OCI-LY7 (cell line): Measurements from ENCODE around the gene TAL1. TPM values are rescaled to one million over a fixed set of nuclear protein-coding genes. Genes with fewer than 3 reads are reported as not detected.

ENCODE experiments used
- BruUV-seq: library from RNA; stranded (reverse); fragments of 400-500 nt; replicated peaks from 2 replicates; lab custom pipeline; 2021; lab: Mats Ljungman, UMichigan
- CTCF ChIA-PET: fragments of 300-600 bp; sonication (Branson Sonifier 250); formaldehyde crosslinking; loops from one replicate; lab custom pipeline; 2022; ENCODE audit warnings: antibody characterized with exemption; ENCODE audit not compliant: unreplicated experiment; lab: Charles Lee
- POLR2A ChIA-PET: fragments of 300-600 bp; sonication (Branson Sonifier 250); formaldehyde crosslinking; loops from one replicate; lab custom pipeline; 2022; ENCODE audit warnings: antibody characterized with exemption; lab: Charles Lee
- DNase-seq: peaks from one replicate; pipeline ENCODE4 v3.0.0-alpha.2; 2015; ENCODE audit warnings: low spot score
- H2AFZ ChIP-seq: fragments of 200-600 bp; sonication (generic), shearing (Covaris generic); 2 replicates; pipeline ENCODE4 v1.6.1; 2014; ENCODE audit warnings: mild to moderate bottlenecking, antibody characterized with exemption, low read length, moderate library complexity
- H3K27ac ChIP-seq: fragments of 200-600 bp; sonication (generic); 2 replicates; pipeline ENCODE4 v1.5.1; 2014; ENCODE audit warnings: mixed run types, low read depth, mild to moderate bottlenecking, moderate library complexity, low read length, inconsistent platforms; ENCODE audit not compliant: poor library complexity, severe bottlenecking
- H3K36me3 ChIP-seq: fragments of 200-600 bp; sonication (generic); 2 replicates; pipeline ENCODE4 v1.6.1; 2014; ENCODE audit warnings: mild to moderate bottlenecking, antibody characterized with exemption, low read length, moderate library complexity, mixed read lengths; ENCODE audit not compliant: insufficient read depth
- H3K4me1 ChIP-seq: fragments of 200-600 bp; sonication (generic); 2 replicates; pipeline ENCODE4 v1.5.1; 2014; ENCODE audit warnings: mild to moderate bottlenecking, low read length; ENCODE audit not compliant: insufficient read depth, poor library complexity, severe bottlenecking
- H3K4me2 ChIP-seq: fragments of 200-600 bp; sonication (generic); 2 replicates; pipeline ENCODE4 v1.6.1; 2014; ENCODE audit warnings: mild to moderate bottlenecking, low read length
- H3K4me3 ChIP-seq: fragments of 200-600 bp; sonication (generic); 2 replicates; pipeline ENCODE4 v1.5.1; 2014; ENCODE audit warnings: mild to moderate bottlenecking, low read depth, low read length; ENCODE audit not compliant: poor library complexity, severe bottlenecking
- H3K79me2 ChIP-seq: fragments of 200-600 bp; sonication (generic); 2 replicates; pipeline ENCODE4 v1.6.1; 2016; ENCODE audit warnings: low read depth, mild to moderate bottlenecking, low read length, moderate library complexity, mixed read lengths; ENCODE audit not compliant: insufficient read depth
- H3K9me2 ChIP-seq: fragments of 200-600 bp; sonication (generic); 2 replicates; pipeline ENCODE4 v1.6.1; 2016; ENCODE audit warnings: mild to moderate bottlenecking, low read length, mixed read lengths; ENCODE audit not compliant: insufficient read depth
- H3K9me3 ChIP-seq: fragments of 200-600 bp; sonication (generic); 2 replicates; pipeline ENCODE4 v1.6.1; 2014; ENCODE audit warnings: mild to moderate bottlenecking, mixed run types, low read length, mixed read lengths
- H4K20me1 ChIP-seq: fragments of 200-600 bp; sonication (generic); 2 replicates; pipeline ENCODE4 v1.6.1; 2014; ENCODE audit warnings: mild to moderate bottlenecking, antibody characterized with exemption, low read length, moderate library complexity, mixed read lengths; ENCODE audit not compliant: insufficient read depth
- CTCF ChIP-seq: fragments of 200-600 bp; sonication (generic); conservative IDR thresholded peaks from 2 replicates; pipeline ENCODE4 v1.5.1; 2014; ENCODE audit warnings: mild to moderate bottlenecking, antibody characterized with exemption, low read length, moderate library complexity, mixed read lengths
- EZH2phosphoT487 ChIP-seq: fragments of 200-600 bp; sonication (generic); IDR thresholded peaks from 2 replicates; pipeline ENCODE4 v1.6.1; 2018; ENCODE audit warnings: low read depth, borderline replicate concordance, mild to moderate bottlenecking, mixed run types, antibody characterized with exemption, low read length, moderate library complexity, mixed read lengths
- intact Hi-C: fragments of 100-400 bp; cut with micrococcal nuclease; formaldehyde crosslinking; loops from one replicate; pipeline ENCODE4 v1.10.0; 2022; ENCODE audit not compliant: unreplicated experiment
- total RNA-seq, 2 experiments: library from RNA; depleted of rRNA in 1 of 2; stranded (reverse); fragments of >200 nt in 1 of 2; shearing (Covaris generic) in 1 of 2; gene quantifications; 2 replicates each; pipeline ENCODE4 v1.2.3, GENCODE V29; 2014 to 2022

TAL1 gene
- total RNA-seq, 2 experiments from 2014 or later = not detected

GRCh38 chr1:47231301-47232186 is 481 bp downstream of the TAL1 start:
- no peaks in the 10 kb centered on the region for H3K79me2 ChIP-seq
- no peaks in the 10 kb centered on the region for H3K36me3 ChIP-seq
- no peak overlapping the region for H3K4me3 ChIP-seq
- CTCF ChIA-PET = no interaction called here
- no peak overlapping the region for H3K4me2 ChIP-seq
- H2AFZ ChIP-seq = no peak overlapping the region
- no peak for DNase-seq
- intact Hi-C loops = no loop called here
- no peaks in the 10 kb centered on the region for H3K9me3 ChIP-seq
- BruUV-seq = no TSS peak
- peaks cover 6% of the 10 kb centered on the region for H3K4me1 ChIP-seq
- H3K27ac ChIP-seq = no peak overlapping the region
- no peaks in the 10 kb centered on the region for H3K9me2 ChIP-seq
- no peaks in the 10 kb centered on the region for H4K20me1 ChIP-seq
- POLR2A ChIA-PET = no interaction called here
- TF ChIP-seq EZH2phosphoT487 = peak; percentile 80; the same call in 1 of the 2 replicates
- TF ChIP-seq CTCF = no peak

GRCh38 chr1:47230692-47231300 is 1.2 kb downstream of the TAL1 start:
- Histone ChIP-seq H4K20me1 (no peaks in the 10 kb centered on the region), H2AFZ (no peak overlapping the region), H3K79me2 (no peaks in the 10 kb centered on the region), H3K27ac (no peak overlapping the region), H3K9me3 (no peaks in the 10 kb centered on the region), H3K9me2 (no peaks in the 10 kb centered on the region), H3K4me3 (no peak overlapping the region), H3K4me1 (peaks cover 6% of the 10 kb centered on the region), H3K4me2 (no peak overlapping the region), H3K36me3 (no peaks in the 10 kb centered on the region)
- intact Hi-C loops = no loop called here
- ChIA-PET POLR2A (no interaction called here), CTCF (no interaction called here)
- TF ChIP-seq EZH2phosphoT487 (no peak), CTCF (no peak)
- BruUV-seq = no TSS peak
- no peak for DNase-seq
